Stimulated activated CD8-positive, alpha-beta memory T cell treated with anti-CD3 and anti-CD28 coated beads, Interleukin-12 subunit alpha, Interleukin-12 subunit beta, amount 100 ng/mL, for 24 hours (primary cell): ENCODE results near the gene SEC24B.
A peak's percentile ranks its signal among the peaks of the same experiment; 100 is the strongest.
"Not testable (repeated sequence)": the region's sequence is repeated elsewhere in the genome, so short reads cannot be mapped to it uniquely, and the experiment has no call there.

Source experiments
- DNase-seq: peaks from one replicate; pipeline ENCODE4 v3.0.0-alpha.2; 2020; ENCODE audit errors: extremely low read depth

The SEC24B gene

GRCh38 chr4:109506890-109507289 lies 73.3 kb downstream of the SEC24B start:
- DNase-seq, result no peak

DNA sequence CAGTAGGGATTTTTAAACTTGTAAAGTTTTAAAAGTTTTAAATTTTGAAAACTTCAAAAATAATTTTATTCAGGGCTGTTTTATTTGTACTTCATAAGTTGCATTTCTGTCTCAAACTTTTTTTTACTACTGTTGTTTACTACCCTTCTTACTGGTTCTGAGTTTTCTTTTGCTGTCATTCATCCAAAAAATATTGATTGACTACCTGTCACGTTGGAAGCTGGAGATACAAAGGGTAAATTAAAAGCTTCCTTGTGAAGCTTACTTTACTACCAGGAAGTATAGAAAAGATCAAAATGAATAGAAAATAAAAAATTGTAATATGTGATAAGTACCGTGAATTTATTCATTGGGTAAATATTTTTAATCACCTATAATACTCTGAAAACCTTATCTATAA lies 77.1 kb downstream of the SEC24B start:
- DNase-seq, result no peak

DNA sequence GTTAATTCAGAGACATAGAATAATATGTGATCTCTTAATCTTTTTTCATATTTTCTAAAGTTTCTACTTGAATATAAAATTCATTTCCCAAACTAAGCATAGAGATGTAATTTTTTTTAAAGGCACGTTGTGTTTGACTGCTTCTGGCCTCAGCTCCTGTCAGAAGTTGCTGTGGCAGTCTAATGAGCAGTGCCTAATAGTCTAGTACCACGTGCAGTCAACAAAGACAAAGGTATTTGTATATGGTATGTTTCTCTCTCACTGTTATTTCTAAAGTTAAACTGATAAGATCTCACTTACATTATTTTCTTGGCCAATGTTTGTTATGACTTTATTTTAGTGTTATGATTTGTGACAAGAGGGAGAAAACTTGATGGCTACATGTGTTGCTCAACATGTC lies 77.8 kb downstream of the SEC24B start:
- DNase-seq, result no peak

DNA sequence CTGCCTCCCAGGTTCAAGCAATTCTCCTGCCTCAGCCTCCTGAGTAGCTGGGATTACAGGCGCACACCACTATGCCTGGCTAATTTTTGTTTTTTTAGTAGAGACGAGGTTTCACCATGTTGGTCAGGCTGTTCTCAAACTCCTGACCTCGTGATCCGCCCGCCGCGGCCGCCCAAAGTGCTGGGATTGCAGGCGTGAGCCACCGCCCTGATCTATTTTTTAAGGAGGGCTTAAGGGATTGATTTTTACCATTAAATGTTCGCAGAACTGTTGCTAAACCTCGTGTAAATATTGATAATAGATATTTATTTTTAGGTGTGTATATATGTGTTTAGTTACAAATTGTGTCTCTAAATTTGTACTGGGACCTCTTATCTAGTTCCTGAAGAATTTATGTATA lies 79.8 kb downstream of the SEC24B start:
- DNase-seq, result not testable (repeated sequence)

GRCh38 chr4:109532182-109532581 lies 98.6 kb downstream of the SEC24B start:
- no peak for DNase-seq

GRCh38 chr4:109545401-109545800 lies 111.8 kb downstream of the SEC24B start:
- no peak for DNase-seq

- no peak for DNase-seq
These were observed 113.8 kb downstream of the SEC24B start for GRCh38 chr4:109547394-109547793.

DNA sequence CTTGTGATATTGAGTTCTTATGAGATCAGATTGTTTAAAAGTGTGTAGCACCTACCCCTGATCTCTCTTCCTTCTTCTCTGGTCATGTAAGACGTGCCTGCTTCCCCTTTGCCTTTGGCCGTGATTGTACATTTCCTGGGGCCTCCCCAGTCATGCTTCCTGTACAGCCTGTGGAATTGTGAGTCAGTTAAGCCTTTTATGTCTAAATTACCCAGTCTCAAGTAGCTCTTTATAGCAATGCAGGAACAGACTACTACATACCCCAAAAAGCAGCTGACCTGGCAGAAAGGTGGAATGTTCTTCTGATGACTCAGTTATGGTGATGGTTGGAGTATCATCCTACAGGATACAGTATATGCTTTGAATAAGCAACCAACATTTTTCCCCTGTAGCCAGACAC lies 115.0 kb downstream of the SEC24B start:
- no peak for DNase-seq

- no peak for DNase-seq
These were observed 118.6 kb downstream of the SEC24B start for GRCh38 chr4:109552237-109552636.

GRCh38 chr4:109553130-109553529 lies 119.5 kb downstream of the SEC24B start:
- DNase-seq, result no peak

DNA sequence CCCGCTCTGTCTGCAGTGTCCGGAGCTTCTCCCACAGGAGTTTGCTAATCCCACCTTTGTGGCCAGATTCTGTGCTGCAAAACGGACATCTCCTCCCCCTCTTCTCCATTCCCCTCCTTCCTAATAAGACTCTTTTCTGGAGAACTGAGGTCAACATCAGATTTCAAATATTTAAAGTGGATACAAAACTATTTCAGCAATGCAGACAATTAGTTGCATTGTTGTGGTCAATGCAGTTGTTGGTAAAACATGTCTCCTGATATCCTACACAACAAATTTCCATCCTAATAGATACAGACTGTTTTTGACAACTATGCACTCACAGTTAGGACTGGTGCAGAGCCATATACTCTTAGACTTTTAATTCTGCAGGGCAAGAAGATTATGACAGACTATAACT lies 121.4 kb downstream of the SEC24B start:
- DNase-seq, result no peak

DNA sequence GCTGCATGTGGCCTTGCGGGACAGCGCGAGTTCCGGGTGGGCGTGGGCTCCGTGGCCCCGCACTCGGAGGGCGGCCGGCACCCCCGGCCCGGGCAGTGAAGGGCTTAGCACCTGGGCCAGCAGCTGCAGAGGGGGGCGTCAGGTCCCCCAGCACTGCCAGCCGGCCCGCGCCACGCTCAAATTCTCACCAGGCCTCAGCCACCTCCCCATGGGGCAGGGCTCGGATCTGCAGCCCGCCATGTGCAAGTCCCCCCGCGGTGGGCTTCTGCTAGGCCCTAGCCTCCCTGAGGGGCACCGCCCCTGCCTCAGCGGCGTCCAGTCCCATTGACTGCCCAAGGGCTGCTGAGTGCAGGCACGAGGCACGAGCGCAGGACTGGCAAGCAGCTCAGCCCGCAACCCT lies 123.8 kb downstream of the SEC24B start:
- DNase-seq, result no peak

DNA sequence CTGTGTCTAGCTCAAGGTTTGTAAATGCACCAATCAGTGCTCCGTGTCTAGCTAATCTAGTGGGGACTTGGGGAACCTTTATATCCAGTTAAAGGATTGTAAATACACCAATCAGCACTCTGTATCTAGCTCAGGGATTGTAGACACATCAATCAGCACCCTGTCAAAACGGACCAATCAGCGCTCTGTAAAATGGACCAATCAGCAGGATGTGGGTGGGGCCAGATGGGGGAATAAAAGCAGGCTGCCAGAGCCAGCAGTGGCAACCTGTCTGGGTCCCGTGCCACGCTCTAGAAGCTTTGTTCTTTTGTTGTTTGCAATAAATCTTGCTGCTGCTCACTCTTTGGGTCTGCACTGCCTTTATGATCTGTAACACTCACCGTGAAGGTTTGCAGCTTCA lies 124.5 kb downstream of the SEC24B start:
- not testable (repeated sequence) for DNase-seq

- no peak for DNase-seq
These were observed 126.0 kb downstream of the SEC24B start for GRCh38 chr4:109559625-109559982.

DNA sequence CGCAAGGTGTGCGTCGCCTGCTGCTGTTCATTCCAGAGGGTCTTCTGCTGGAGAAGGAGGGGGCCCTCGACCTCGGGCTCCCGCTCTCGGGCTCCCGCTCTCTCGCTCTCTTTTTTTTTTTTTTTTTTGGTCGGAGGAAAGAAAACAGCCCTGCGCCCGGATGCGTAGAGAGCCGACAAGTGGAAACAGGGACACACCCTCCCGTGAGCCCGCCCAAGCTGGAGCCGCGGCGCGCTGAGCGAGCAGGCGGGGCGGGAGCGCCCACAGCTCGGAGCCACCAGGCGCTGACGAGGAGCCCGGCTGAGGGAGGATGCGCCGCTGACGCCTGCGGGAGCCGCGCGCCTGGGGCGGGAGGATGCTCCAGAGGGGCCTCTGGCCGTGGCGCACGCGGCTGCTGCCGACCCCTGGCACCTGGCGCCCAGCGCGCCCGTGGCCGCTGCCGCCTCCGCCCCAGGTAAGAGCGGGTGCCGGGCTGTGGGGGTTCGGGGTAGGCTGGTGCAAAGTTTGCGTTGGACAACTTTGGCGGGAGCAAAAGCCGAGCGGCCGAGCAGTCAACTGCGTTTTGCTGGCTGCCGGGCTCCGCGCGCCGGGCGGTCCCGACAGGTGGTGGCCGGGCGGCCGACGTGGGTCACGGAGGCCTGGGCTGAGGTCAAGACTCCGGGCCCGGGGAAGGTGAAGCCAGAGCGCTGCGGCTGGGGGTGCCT lies 126.5 kb downstream of the SEC24B start, which contains the start of gene MCUB:
MCUB (plus strand) TSS at position 264 of the 704 bp plus-strand sequence; CDS start at position 356, 92 bp downstream.
- peak; percentile 67 for DNase-seq

- no peak for DNase-seq
These were observed 127.3 kb downstream of the SEC24B start for GRCh38 chr4:109560687-109561461.

DNA sequence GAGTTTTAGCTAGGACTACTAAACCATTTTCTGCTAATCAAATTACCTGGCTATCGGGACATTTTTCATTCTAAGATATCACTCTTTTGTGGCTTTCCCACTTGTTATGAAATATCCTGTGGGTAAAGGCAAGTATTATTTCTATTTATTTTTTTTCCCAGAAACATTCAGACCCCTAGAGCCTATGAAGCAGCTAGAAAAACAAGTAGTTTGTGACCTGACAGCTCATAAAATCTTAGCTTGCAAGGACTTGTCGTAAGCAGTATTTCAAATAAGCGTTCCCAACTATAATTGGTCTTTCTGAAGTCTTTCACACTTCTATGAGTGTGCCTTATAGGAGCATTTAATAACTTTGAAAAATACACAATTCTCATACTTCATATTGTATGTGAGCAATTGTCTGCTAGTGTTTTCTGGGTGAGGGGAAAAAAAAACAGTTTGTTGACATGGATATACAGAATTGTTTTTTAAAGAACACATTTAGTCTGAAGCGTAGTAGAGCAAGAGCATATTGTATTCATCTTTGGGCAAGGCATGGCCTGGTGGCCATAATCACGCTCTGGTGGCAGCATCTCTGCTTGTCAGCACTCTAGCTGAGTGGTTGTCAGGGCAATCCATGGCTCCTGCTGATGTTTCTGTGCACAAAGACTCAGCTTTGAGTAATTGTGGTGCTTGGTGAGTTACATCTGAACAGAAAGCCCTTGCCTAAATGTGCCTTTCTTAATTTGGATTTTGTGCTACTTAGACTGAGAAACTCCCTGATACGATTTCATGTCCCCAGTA lies 129.0 kb downstream of the SEC24B start:
- DNase-seq, result no peak

- no peak for DNase-seq
These were observed 137.9 kb downstream of the SEC24B start for GRCh38 chr4:109571494-109571893.

- no peak for DNase-seq
These were observed 138.5 kb downstream of the SEC24B start for GRCh38 chr4:109572154-109572553.

GRCh38 chr4:109574443-109574850 lies 140.8 kb downstream of the SEC24B start:
- DNase-seq, result no peak

DNA sequence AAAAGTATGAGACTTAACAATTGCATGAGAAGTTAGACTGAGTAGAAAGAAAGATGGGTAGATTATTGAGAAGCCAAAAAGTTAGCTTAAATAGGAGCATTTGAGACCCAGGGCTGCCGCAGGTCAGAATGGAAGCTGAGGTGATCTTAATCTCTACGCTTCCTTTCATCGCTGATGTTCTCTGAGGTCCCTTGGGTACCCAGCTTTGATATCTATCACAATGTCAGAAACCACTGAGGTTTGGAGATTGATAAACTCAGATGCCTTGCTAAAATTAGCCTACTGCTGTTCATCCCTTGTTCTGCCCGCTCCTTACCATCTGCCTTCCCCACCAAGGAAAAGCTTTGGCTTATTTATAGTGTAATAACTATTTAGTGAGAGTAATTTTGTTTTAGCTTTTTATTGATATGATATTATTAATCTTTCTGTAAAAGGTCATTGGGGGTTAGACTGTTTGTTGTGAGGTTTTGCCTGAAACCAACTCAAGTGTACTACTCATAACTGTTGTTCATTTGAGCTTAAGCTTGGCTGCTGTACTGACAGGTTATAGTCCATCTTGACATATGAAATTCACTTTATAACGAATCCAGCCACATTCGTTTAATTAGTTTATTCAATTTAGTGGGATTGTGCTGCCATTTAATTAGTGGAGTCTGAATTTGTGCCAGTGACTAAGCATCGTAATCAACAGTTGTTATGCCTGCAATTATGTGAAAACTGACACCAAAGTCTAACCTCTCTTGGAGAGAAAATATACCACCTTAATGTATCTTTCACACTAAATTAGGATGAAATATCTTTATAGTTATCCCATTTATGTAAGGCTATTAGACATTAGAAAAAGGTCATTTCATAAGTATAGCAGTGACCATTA lies 141.6 kb downstream of the SEC24B start:
- DNase-seq, result no peak

DNA sequence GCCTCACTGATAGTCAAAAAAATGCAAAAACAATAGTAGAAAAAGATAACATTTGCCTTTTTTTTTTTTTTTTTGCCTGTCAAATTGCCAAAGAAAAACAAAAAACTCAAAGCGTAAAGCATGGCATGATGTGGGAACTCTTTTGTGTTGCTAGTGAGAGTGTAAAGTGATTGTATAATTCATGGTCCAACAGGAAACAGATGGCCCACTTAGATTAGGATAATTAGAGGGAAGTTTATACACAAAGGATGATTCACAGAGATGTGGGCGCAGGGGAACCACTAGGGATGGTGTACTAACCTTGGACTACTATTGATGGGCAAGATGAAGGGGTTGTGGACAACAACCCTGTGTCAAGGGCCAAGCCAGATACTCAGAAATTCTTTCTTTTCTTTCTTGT lies 142.8 kb downstream of the SEC24B start:
- DNase-seq, result no peak
